ENCODE results near the gene KCNJ4.

KCNJ4 gene

GRCh38 chr22:38451404-38451803 is 3.6 kb downstream of the KCNJ4 start:
- DNase-seq: no peak

DNA sequence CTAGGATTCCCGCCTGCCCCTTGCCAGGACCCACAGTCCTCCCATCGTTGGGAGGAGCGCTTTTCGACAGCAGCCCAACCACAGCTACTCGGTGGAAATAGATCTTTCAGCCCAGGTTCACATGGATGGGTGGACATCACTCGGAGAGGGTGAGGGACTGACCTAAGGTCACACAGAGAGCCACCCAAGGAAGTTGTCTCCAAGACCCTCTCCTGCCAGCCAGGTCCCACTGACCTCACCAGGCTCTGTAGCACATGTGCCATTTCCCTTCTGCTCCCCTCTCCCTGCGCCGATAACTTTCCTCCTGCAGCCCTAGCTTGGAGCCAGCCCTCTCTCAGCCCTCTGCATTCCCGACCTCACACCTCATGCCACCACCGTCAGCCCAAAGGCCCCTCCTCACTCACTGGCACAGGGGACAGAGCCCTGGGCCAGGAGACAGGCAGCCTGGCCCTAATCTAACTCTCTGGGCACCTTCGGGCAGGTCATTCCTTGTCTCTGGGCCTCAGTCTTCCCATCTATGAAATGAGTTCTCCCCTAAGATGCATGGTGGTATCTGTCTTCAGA is 4.7 kb downstream of the KCNJ4 start:
- DNase-seq: no peak

- DNase-seq: no peak
Observed at GRCh38 chr22:38449776-38450175, 5.2 kb downstream of the KCNJ4 start.

GRCh38 chr22:38448945-38449745 is 5.9 kb downstream of the KCNJ4 start:
- DNase-seq: no peak

DNA sequence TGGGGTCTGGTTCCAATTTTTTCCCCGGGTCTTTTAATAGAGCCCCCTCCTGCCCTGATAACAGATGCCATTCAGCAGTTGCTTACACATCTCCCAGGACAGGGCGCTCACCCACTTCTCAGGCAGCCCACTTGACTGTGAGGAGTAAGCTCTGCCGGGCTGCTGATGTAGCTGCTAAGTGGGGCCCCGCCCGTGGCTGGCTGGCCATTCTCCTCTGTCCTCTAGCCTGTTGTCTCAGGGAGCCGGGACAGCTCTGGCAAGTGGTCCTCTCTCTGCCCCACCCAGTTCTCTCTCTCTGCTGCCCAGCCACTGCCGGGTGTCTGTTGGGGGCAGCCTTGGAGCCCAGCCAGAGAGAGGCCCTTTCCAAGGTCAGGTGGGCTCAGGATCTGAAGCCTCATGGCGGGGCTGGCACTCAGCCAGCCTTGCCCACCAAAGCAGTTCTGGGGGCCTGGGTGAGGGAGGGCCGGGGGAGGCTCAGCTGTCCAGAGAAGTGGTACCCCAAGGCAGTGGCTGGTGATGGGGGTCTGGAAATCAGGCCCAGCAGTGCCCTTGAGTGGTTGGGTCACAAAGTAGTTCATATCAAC is 8.9 kb downstream of the KCNJ4 start:
- DNase-seq: no peak

GRCh38 chr22:38444783-38445182 is 10.2 kb downstream of the KCNJ4 start:
- no peak for DNase-seq

GRCh38 chr22:38443628-38444521 is 11.1 kb downstream of the KCNJ4 start:
- DNase-seq: no peak

GRCh38 chr22:38442967-38443627 is 11.9 kb downstream of the KCNJ4 start:
- DNase-seq: no peak

GRCh38 chr22:38441620-38442287 is 13.2 kb downstream of the KCNJ4 start:
- DNase-seq: no peak

GRCh38 chr22:38440747-38441350 is 14.2 kb downstream of the KCNJ4 start:
- no peak for DNase-seq

- DNase-seq: no peak
Observed at GRCh38 chr22:38437416-38437815, 17.6 kb downstream of the KCNJ4 start.

DNA sequence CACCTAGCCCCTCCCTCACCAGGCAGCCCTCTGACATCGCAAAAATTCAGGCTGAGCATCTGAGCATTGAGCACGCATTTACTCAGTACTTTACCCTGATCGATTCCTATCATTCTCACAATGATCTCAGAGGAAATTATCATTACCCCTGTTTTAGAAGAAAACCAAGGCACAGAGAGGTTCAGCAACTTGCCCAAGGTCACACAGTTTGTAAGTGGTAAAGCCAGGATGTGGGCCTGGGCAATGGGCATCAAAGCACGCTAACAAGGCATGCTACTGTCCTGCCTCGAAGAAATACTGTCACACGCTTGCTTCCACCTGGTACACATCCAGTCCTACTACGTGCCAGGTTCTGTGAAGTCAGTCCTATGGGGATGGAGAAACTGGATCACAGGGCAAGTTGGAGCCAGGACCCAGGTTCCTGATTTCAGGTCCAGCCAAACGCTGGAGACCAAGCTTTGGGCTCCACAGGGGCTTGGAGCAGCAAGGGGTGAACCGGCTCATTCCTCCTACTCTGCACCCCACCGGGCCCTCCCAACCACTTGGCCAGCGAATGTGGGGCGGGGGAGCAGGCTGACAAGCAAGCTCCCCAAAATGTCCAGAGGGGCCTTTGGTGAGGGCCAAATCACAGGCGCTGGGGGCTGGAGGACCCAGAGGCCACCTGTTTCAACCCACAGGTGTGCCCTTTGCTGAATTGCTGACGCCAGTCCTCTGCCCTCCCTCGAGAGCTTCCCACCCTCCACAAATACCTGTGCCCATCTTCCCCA is 18.2 kb downstream of the KCNJ4 start:
- DNase-seq: no peak

DNA sequence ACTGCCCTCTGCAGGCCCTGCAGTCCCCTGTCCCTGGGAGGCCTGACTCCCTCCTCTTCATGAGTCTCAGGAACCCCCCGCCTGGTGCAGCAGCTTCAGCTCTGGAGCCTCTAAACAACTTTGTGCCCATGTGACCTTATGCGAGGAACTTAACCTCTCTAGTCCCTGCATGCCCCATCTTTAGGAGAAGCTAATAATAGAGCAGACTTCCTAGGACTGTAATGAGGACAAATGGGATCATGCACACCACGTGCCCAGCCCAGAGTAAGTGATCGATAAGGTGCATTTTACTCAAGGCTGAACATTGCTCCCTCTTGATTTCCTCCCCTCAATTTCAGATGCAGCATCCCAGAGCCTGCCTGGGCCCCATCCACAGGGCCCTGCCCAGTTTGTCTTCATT is 19.0 kb downstream of the KCNJ4 start:
- no peak for DNase-seq

- DNase-seq: no peak
Observed at GRCh38 chr22:38435010-38435409, 20.0 kb downstream of the KCNJ4 start.

DNA sequence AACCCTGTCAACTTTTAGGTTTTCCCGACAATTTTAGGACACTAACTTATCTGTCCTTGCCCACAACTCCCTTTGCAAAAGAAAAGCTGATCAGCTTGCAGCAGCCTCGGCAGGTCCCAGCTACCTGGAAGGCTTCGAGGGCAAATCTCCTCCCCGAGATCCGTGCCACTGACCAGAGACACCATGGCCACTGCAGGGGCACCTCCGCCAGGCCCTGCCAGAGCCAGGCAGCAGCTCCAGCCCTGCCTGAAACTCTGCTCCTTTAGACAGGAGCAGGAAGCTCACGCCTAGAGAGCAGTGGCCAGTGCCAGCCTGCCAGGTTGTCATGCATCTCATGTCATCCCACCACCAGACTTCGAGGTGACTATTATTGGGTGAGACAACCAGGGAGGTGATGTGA is 21.1 kb downstream of the KCNJ4 start:
- DNase-seq: no peak

DNA sequence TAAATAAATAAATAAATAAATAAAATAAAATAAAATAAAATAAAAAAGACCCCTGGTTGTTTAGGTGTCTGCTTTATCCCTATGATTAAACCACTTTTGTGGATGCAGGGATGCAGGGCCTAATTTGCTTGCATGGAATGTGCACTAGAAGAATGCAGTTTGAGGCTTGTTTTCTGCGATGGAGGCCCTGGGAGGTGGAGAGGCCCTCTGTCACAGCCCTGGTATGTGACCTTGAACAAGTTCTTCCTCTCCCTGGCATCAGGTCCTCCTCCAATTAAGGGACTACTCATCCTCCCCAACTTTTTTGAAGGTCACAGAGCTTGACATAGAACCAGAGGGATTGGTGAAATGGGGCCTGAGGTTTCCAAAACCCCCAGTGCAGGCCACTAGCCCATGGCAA is 22.7 kb downstream of the KCNJ4 start:
- DNase-seq: no peak

GRCh38 chr22:38431266-38432010 is 23.6 kb downstream of the KCNJ4 start:
- no peak for DNase-seq

DNA sequence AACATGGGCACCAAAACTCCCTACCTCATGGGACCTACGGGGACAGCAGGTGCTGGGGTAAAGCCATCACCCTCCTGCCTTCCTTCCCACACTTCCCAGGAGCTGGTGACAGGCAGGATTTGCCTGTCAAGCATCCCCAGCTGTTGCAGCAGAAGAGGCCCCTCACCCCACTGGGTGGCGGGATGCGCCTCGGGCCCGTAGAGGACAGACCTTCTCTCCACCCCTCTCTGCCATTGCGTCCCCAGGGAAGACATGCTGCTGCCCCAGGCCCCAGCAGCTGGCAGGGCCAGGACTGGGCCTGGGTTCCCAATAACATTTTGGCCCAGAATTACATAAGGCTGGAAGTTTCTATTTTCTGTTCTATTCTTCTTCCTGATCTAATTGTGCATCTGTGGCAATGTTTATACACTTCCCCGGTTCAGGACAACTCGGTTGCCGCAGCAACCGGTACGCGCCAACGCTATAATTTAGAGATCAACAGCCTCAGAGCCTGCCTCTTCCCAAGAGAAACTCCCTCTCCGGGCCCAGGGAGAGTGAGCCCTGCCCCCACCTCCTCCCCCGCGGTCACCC is 25.4 kb downstream of the KCNJ4 start:
- DNase-seq: no peak

GRCh38 chr22:38428714-38429113 is 26.3 kb downstream of the KCNJ4 start:
- DNase-seq: no peak

- DNase-seq: no peak
Observed at GRCh38 chr22:38427940-38428339, 27.1 kb downstream of the KCNJ4 start.
